Caco-2 (cell line): ENCODE results near the gene PPP1CC. TPM values are rescaled to one million over a fixed set of nuclear protein-coding genes. Genes with fewer than 3 reads are reported as not detected.

Experiments
- BruUV-seq: library from RNA; stranded (reverse); fragments of 400-500 nt; replicated peaks from 2 replicates; lab custom pipeline; 2021; lab: Mats Ljungman, UMichigan
- CTCF ChIA-PET: fragments of 300-600 bp; sonication (Branson Sonifier 250); formaldehyde crosslinking; loops from one replicate; lab custom pipeline; 2022; ENCODE audit warnings: antibody characterized with exemption; lab: Charles Lee
- POLR2A ChIA-PET: fragments of 300-600 bp; sonication (Branson Sonifier 250); formaldehyde crosslinking; loops from one replicate; lab custom pipeline; 2022; ENCODE audit warnings: antibody characterized with exemption; lab: Charles Lee
- DNase-seq, 2 experiments: peaks; one replicate each; pipeline versions ENCODE4 v3.0.0 to v3.0.0-alpha.2; 2020 to 2022
- H3K27me3 ChIP-seq: replicated peaks from 2 replicates; pipeline ENCODE4 v1.6.0; 2011; ENCODE audit warnings: low read length; ENCODE audit not compliant: control insufficient read depth, insufficient read depth
- H3K36me3 ChIP-seq: 2 replicates; pipeline ENCODE4 v1.5.1; 2011; ENCODE audit warnings: low read length; ENCODE audit not compliant: control insufficient read depth, insufficient read depth
- H3K4me1 ChIP-seq: fragments of 250-450 bp; sonication (Bioruptor Pico); 2 replicates; pipeline ENCODE4 v1.5.1; 2020; ENCODE audit warnings: mild to moderate bottlenecking
- H3K4me3 ChIP-seq: 2 replicates; pipeline ENCODE4 v1.5.1; 2011; ENCODE audit warnings: low read depth, mild to moderate bottlenecking, control low read depth, low read length
- H3K9me3 ChIP-seq: fragments of 250-450 bp; sonication (Bioruptor Pico); 2 replicates; pipeline ENCODE4 v1.5.1; 2020; ENCODE audit warnings: mild to moderate bottlenecking, moderate library complexity
- H3K27ac Mint-ChIP-seq: one replicate; pipeline ENCODE4 v1.8.0; 2022; ENCODE audit warnings: mixed read lengths; ENCODE audit not compliant: unreplicated experiment
- H3K27me3 Mint-ChIP-seq: one replicate; pipeline ENCODE4 v1.8.0; 2022; ENCODE audit warnings: mixed read lengths; ENCODE audit not compliant: insufficient read depth, unreplicated experiment
- H3K36me3 Mint-ChIP-seq: one replicate; pipeline ENCODE4 v1.8.0; 2022; ENCODE audit warnings: mild to moderate bottlenecking, mixed read lengths; ENCODE audit not compliant: insufficient read depth, unreplicated experiment
- H3K4me1 Mint-ChIP-seq: one replicate; pipeline ENCODE4 v1.8.0; 2022; ENCODE audit warnings: low read depth, mixed read lengths; ENCODE audit not compliant: unreplicated experiment
- H3K4me3 Mint-ChIP-seq: one replicate; pipeline ENCODE4 v1.8.0; 2022; ENCODE audit warnings: mild to moderate bottlenecking, moderate library complexity, mixed read lengths; ENCODE audit not compliant: unreplicated experiment
- H3K9me3 Mint-ChIP-seq: one replicate; pipeline ENCODE4 v1.8.0; 2022; ENCODE audit warnings: mixed read lengths; ENCODE audit not compliant: unreplicated experiment
- CTCF ChIP-seq, 2 experiments: fragments of 200-600 bp in 1 of 2; IDR thresholded peaks; 1 replicate in 1 of 2; 2 replicates in 1 of 2; pipeline versions ENCODE4 v1.5.1 to v1.8.0; 2011 to 2022; ENCODE audit warnings: antibody characterized with exemption in 1 of 2, control low read depth in 1 of 2, inconsistent platforms in 1 of 2, low read depth in 1 of 2, low read length in 1 of 2, mild to moderate bottlenecking in 1 of 2, moderate library complexity in 1 of 2; ENCODE audit not compliant: insufficient read depth in 1 of 2, severe bottlenecking in 1 of 2, unreplicated experiment in 1 of 2
- intact Hi-C: fragments of 100-400 bp; cut with micrococcal nuclease; formaldehyde crosslinking; loops from one replicate; pipeline ENCODE4 v1.10.0; 2022; ENCODE audit not compliant: unreplicated experiment
- total RNA-seq: library from RNA; stranded (reverse); gene quantifications from 2 replicates; pipeline ENCODE4 v1.2.3, GENCODE V29; 2022

The PPP1CC gene
- total RNA-seq, 1 experiment from 2014 or later = 213 TPM

- Mint-ChIP-seq H3K36me3 (no peaks in the 10 kb centered on the region), H3K27me3 (peaks cover 13% of the 10 kb centered on the region), H3K4me1 (peaks cover 11% of the 10 kb centered on the region), H3K4me3 (no peak overlapping the region), H3K27ac (no peak overlapping the region), H3K9me3 (no peaks in the 10 kb centered on the region)
- BruUV-seq = no TSS peak
- no peak overlapping the region for H3K4me3 ChIP-seq
- no peaks in the 10 kb centered on the region for H3K4me1 ChIP-seq
- DNase-seq = no peak
- no peaks in the 10 kb centered on the region for H3K9me3 ChIP-seq
- H3K36me3 ChIP-seq = no peaks in the 10 kb centered on the region
- no peaks in the 10 kb centered on the region for H3K27me3 ChIP-seq
- intact Hi-C loops = no loop called here
- CTCF ChIA-PET = no interaction called here
- POLR2A ChIA-PET = no interaction called here
- no peak for TF ChIP-seq CTCF (IDR thresholded peaks at IDR 0.05; ENCODE audit: insufficient read depth in 1 of 2, low read depth in 1 of 2, low read length in 1 of 2, severe bottlenecking in 1 of 2, unreplicated experiment in 1 of 2)
These were observed 72.5 kb downstream of the PPP1CC start for GRCh38 chr12:110670161-110670701.

Other genes with a start within 250 kb of the PPP1CC start
- 127 and 132 TPM in 2 replicates for gene VPS29, start 240.8 kb downstream of the PPP1CC start, total RNA-seq
- 2.8 and 3.8 TPM in 2 replicates for gene RAD9B, start 240.6 kb downstream of the PPP1CC start, total RNA-seq
- 18.2 and 19.0 TPM in 2 replicates for gene PPTC7, start 159.6 kb downstream of the PPP1CC start, total RNA-seq
- 13.6 and 13.8 TPM in 2 replicates for gene TCTN1, start 128.8 kb downstream of the PPP1CC start, total RNA-seq
- 0.23 TPM in 1 of 2 replicates, not detected in the other for gene HVCN1, start 53.8 kb downstream of the PPP1CC start, total RNA-seq
- not detected in 2 replicates for gene CCDC63, start 104.1 kb upstream of the PPP1CC start, total RNA-seq
- gene MYL2, start 177.7 kb upstream of the PPP1CC start, total RNA-seq = not detected in 2 replicates